ENCODE results near the gene ALAD. TPM values are rescaled to one million over a fixed set of nuclear protein-coding genes. Genes with fewer than 3 reads are reported as not detected.
A peak's percentile ranks its signal among the peaks of the same experiment; 100 is the strongest.

Gene ALAD
- total and polyA plus RNA-seq, 2 of the 13 experiments (the other 11 are each of a cell fraction or from before 2014, with no cell fraction given) = 21.8 to 30.1 TPM

DNA sequence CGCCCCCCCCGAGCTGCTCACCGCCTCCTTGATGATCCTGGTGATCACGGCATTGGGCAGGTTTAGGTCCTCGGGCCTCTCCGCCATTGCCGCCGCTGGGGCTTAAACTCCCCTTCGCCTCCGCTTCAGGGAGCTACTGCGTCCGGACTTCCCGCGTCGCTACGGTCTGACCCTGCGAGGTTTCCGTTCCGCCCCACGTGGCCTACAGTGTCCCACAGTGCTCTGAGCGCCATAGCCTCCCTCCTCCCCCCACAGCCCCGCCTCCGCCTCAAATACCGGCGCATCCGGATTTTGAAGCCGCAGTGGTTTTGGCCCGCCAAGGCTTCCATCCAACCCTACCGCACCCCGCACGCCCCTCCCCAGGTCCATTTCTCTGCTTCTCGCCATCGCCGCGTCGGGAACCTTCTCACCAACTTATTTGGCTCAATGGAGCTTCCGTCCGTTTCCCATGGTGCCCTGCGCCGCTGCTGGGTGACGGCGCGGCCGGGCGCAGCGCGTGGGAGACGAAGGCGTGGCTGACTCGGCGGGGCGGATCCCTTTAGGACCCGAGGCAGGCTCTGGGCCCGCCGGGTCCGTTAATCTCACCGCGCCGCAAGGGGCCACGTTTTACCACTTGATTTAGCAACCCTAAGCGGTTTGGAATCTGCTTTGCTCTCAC is 9.3 kb upstream of the ALAD start, which contains the start of the genes C9orf43 and POLE3 (continued):
- TF ChIP-seq NCOR1 (IDR thresholded peaks at IDR 0.05; ENCODE audit: borderline replicate concordance, low read length) (peak; percentile 37; the same call in 1 of the 2 replicates), SMARCC2 (IDR thresholded peaks at IDR 0.05) (no peak), ZNF382 (CRISPR knock-in tag; IDR thresholded peaks at IDR 0.05; ENCODE audit: borderline replicate concordance) (no peak), ZMYM4 (CRISPR knock-in tag; IDR thresholded peaks at IDR 0.05) (peak; percentile 93), FOXA3 (CRISPR knock-in tag; IDR thresholded peaks at IDR 0.05) (peak; percentile 46; the same call in 1 of the 2 replicates), ZNF670 (CRISPR knock-in tag; IDR thresholded peaks at IDR 0.05; ENCODE audit: borderline replicate concordance) (peak; percentile 58; the same call in 1 of the 2 replicates), EZH2 (conservative IDR thresholded peaks at IDR 0.05; ENCODE audit: low read depth, low read length) (no peak), REPIN1 (CRISPR knock-in tag; IDR thresholded peaks at IDR 0.05; ENCODE audit: borderline replicate concordance, low read depth) (peak; percentile 94), CREM (IDR thresholded peaks at IDR 0.05) (peak; percentile 83), CREM (CRISPR knock-in tag; IDR thresholded peaks at IDR 0.05) (no peak), ZNF484 (CRISPR knock-in tag; IDR thresholded peaks at IDR 0.05; ENCODE audit: borderline replicate concordance, low read depth) (no peak), MAFK (conservative IDR thresholded peaks at IDR 0.05 in 1 of 2, IDR thresholded peaks at IDR 0.05 in 1 of 2; ENCODE audit: low read length in 2 of 2) (no peak; a peak in 2 of 4 replicates), ZNF274 (CRISPR knock-in tag; IDR thresholded peaks at IDR 0.05) (peak; percentile 79; the same call in 1 of the 2 replicates), ZNF75D (CRISPR knock-in tag; IDR thresholded peaks at IDR 0.05; ENCODE audit: borderline replicate concordance) (no peak), ZNF775 (CRISPR knock-in tag; IDR thresholded peaks at IDR 0.05; ENCODE audit: borderline replicate concordance) (peak; percentile 68; the same call in 1 of the 2 replicates), RFX3 (CRISPR knock-in tag; IDR thresholded peaks at IDR 0.05) (peak; percentile 57; the same call in 1 of the 2 replicates)
- TF ChIP-seq, protein P1, sequence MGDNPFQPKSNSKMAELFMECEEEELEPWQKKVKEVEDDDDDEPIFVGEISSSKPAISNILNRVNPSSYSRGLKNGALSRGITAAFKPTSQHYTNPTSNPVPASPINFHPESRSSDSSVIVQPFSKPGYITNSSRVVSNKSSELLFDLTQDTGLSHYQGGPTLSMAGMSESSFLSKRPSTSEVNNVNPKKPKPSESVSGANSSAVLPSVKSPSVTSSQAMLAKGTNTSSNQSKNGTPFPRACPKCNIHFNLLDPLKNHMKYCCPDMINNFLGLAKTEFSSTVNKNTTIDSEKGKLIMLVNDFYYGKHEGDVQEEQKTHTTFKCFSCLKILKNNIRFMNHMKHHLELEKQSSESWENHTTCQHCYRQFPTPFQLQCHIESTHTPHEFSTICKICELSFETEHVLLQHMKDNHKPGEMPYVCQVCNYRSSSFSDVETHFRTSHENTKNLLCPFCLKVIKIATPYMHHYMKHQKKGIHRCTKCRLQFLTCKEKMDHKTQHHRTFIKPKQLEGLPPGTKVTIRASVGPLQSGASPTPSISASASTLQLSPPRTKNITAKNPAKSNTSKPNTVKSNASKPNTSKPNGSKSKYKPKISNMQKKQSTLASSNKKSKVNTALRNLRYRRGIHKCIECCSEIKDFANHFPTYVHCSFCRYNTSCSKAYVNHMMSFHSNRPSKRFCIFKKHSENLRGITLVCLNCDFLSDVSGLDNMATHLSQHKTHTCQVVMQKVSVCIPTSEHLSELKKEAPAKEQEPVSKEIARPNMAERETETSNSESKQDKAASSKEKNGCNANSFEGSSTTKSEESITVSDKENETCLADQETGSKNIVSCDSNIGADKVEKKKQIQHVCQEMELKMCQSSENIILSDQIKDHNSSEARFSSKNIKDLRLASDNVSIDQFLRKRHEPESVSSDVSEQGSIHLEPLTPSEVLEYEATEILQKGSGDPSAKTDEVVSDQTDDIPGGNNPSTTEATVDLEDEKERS (CRISPR knock-in tag; IDR thresholded peaks at IDR 0.05) = 0 out of 2 replicates have a peak, but pooled peaks have one; percentile 70
- TF ChIP-seq, protein P2, sequence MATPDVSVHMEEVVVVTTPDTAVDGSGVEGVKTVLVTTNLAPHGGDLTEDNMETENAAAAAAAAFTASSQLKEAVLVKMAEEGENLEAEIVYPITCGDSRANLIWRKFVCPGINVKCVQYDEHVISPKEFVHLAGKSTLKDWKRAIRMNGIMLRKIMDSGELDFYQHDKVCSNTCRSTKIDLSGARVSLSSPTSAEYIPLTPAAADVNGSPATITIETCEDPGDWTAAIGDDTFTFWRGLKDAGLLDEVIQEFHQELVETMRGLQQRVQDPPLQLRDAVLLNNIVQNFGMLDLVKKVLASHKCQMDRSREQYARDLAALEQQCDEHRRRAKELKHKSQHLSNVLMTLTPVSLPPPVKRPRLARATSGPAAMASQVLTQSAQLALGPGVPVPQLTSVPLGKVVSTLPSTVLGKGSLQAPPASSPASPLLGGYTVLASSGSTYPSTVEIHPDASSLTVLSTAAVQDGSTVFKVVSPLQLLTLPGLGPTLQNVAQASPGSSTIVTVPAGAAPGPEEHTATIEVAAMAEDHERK (CRISPR knock-in tag; IDR thresholded peaks at IDR 0.05; ENCODE audit: low read depth) = peak; percentile 72; the same call in 1 of the 2 replicates
- TF ChIP-seq, protein P3, sequence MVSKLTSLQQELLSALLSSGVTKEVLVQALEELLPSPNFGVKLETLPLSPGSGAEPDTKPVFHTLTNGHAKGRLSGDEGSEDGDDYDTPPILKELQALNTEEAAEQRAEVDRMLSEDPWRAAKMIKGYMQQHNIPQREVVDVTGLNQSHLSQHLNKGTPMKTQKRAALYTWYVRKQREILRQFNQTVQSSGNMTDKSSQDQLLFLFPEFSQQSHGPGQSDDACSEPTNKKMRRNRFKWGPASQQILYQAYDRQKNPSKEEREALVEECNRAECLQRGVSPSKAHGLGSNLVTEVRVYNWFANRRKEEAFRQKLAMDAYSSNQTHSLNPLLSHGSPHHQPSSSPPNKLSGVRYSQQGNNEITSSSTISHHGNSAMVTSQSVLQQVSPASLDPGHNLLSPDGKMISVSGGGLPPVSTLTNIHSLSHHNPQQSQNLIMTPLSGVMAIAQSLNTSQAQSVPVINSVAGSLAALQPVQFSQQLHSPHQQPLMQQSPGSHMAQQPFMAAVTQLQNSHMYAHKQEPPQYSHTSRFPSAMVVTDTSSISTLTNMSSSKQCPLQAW (CRISPR knock-in tag; IDR thresholded peaks at IDR 0.05) = peak; percentile 92
- TF ChIP-seq, protein P4, sequence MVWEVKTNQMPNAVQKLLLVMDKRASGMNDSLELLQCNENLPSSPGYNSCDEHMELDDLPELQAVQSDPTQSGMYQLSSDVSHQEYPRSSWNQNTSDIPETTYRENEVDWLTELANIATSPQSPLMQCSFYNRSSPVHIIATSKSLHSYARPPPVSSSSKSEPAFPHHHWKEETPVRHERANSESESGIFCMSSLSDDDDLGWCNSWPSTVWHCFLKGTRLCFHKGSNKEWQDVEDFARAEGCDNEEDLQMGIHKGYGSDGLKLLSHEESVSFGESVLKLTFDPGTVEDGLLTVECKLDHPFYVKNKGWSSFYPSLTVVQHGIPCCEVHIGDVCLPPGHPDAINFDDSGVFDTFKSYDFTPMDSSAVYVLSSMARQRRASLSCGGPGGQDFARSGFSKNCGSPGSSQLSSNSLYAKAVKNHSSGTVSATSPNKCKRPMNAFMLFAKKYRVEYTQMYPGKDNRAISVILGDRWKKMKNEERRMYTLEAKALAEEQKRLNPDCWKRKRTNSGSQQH (CRISPR knock-in tag; IDR thresholded peaks at IDR 0.05; ENCODE audit: low read depth) = peak; percentile 91; the same call in 1 of the 2 replicates

All from HepG2 (cell line).